IMR-90 (cell line): Measurements from ENCODE around the gene NCKAP5. TPM values are rescaled to one million over a fixed set of nuclear protein-coding genes. Genes with fewer than 3 reads are reported as not detected.

Source experiments
- ATAC-seq: fragments of 200-7000 bp; cut with Tn5 transposase; 2 replicates; pipeline ENCODE4 v1.9.1; 2020; ENCODE audit warnings: low read depth, mild to moderate bottlenecking, moderate library complexity
- BruUV-seq: library from RNA; stranded (reverse); fragments of 400-500 nt; replicated peaks from 2 replicates; lab custom pipeline; 2021; lab: Mats Ljungman, UMichigan
- CTCF ChIA-PET: fragments of 300-600 bp; formaldehyde crosslinking; extraction: SDS; loops from one replicate; lab custom pipeline; 2021; ENCODE audit warnings: antibody characterized with exemption; lab: Yijun Ruan, JAX
- POLR2A ChIA-PET: fragments of 300-600 bp; sonication (Branson Sonifier 250); formaldehyde crosslinking; loops from one replicate; lab custom pipeline; 2022; ENCODE audit warnings: antibody characterized with exemption; ENCODE audit not compliant: unreplicated experiment; lab: Charles Lee
- DNase-seq: peaks from one replicate; pipeline ENCODE4 v3.0.0; 2013
- H2AFZ ChIP-seq: replicated peaks from 2 replicates; pipeline ENCODE3; 2013; ENCODE audit warnings: low read length, mild to moderate bottlenecking; ENCODE audit not compliant: poor library complexity
- H2AK5ac ChIP-seq: 2 replicates; pipeline ENCODE4 v1.6.1; 2013; ENCODE audit warnings: low read depth, low read length, inconsistent platforms
- H2AK9ac ChIP-seq: replicated peaks from 2 replicates; pipeline ENCODE3; 2013; ENCODE audit warnings: mild to moderate bottlenecking, low read depth, low read length, moderate library complexity; ENCODE audit not compliant: poor library complexity
- H2BK120ac ChIP-seq: 2 replicates; pipeline ENCODE4 v1.6.1; 2013; ENCODE audit warnings: low read depth, low read length, inconsistent platforms
- H2BK15ac ChIP-seq: 3 replicates; pipeline ENCODE4 v1.6.1; 2013; ENCODE audit warnings: low read depth, low read length, inconsistent platforms
- H2BK20ac ChIP-seq: 2 replicates; pipeline ENCODE4 v1.6.1; 2013; ENCODE audit warnings: low read depth, mild to moderate bottlenecking, inconsistent platforms, low read length, moderate library complexity
- H2BK5ac ChIP-seq: 2 replicates; pipeline ENCODE4 v1.6.1; 2013; ENCODE audit warnings: mild to moderate bottlenecking, low read depth, low read length, inconsistent platforms; ENCODE audit not compliant: poor library complexity, severe bottlenecking
- H3K14ac ChIP-seq: replicated peaks from 2 replicates; pipeline ENCODE4 v1.6.1; 2013; ENCODE audit warnings: low read depth, low read length, inconsistent platforms
- H3K18ac ChIP-seq: 2 replicates; pipeline ENCODE4 v1.6.1; 2013; ENCODE audit warnings: low read depth, low read length, control low read depth
- H3K23ac ChIP-seq: 2 replicates; pipeline ENCODE4 v1.6.1; 2013; ENCODE audit warnings: low read depth, low read length, inconsistent platforms
- H3K27ac ChIP-seq: 2 replicates; pipeline ENCODE4 v1.5.1; 2013; ENCODE audit warnings: mild to moderate bottlenecking, control low read depth, low read length; ENCODE audit not compliant: insufficient read depth
- H3K27me3 ChIP-seq: 2 replicates; pipeline ENCODE4 v1.6.1; 2013; ENCODE audit warnings: low read length; ENCODE audit not compliant: control insufficient read depth, insufficient read depth
- H3K36me3 ChIP-seq: 2 replicates; pipeline ENCODE4 v1.6.1; 2013; ENCODE audit warnings: low read length, mixed read lengths; ENCODE audit not compliant: control insufficient read depth, insufficient read depth
- H3K4ac ChIP-seq: 2 replicates; pipeline ENCODE4 v1.6.1; 2013; ENCODE audit warnings: low read depth, low read length, inconsistent platforms
- H3K4me1 ChIP-seq: 2 replicates; pipeline ENCODE4 v1.6.1; 2013; ENCODE audit warnings: low read length, mixed read lengths; ENCODE audit not compliant: control insufficient read depth, insufficient read depth
- H3K4me2 ChIP-seq: 2 replicates; pipeline ENCODE4 v1.6.1; 2013; ENCODE audit warnings: low read depth, mild to moderate bottlenecking, control low read depth, low read length, moderate library complexity
- H3K4me3 ChIP-seq: 2 replicates; pipeline ENCODE4 v1.5.1; 2013; ENCODE audit warnings: low read depth, mild to moderate bottlenecking, control low read depth, low read length, moderate library complexity; ENCODE audit not compliant: insufficient read depth
- H3K56ac ChIP-seq: 2 replicates; pipeline ENCODE4 v1.6.1; 2013; ENCODE audit warnings: low read length, inconsistent platforms; ENCODE audit not compliant: insufficient read depth; ENCODE audit errors: extremely low read depth
- H3K79me1 ChIP-seq, 2 experiments: 2 replicates each; pipeline ENCODE4 v1.6.1; 2013; ENCODE audit warnings: low read length in 2 of 2, inconsistent platforms in 1 of 2, low read depth in 1 of 2
- H3K9ac ChIP-seq: 2 replicates; pipeline ENCODE4 v1.6.1; 2013; ENCODE audit warnings: low read depth, low read length, control low read depth
- H3K9me1 ChIP-seq: 2 replicates; pipeline ENCODE4 v1.6.1; 2013; ENCODE audit warnings: low read length, inconsistent platforms; ENCODE audit not compliant: insufficient read depth
- H3K9me3 ChIP-seq: 2 replicates; pipeline ENCODE4 v1.6.1; 2013; ENCODE audit warnings: low read length; ENCODE audit not compliant: control insufficient read depth, insufficient read depth
- H4K20me1 ChIP-seq: 2 replicates; pipeline ENCODE4 v1.6.1; 2013; ENCODE audit warnings: low read length, inconsistent platforms; ENCODE audit not compliant: insufficient read depth
- H4K5ac ChIP-seq: 2 replicates; pipeline ENCODE4 v1.6.1; 2013; ENCODE audit warnings: mild to moderate bottlenecking, low read depth, low read length, control low read depth
- H4K8ac ChIP-seq, 2 experiments: 2 replicates each; pipeline ENCODE4 v1.6.1; 2013; ENCODE audit warnings: low read depth in 2 of 2, low read length in 2 of 2, control low read depth in 1 of 2, inconsistent platforms in 1 of 2
- H4K91ac ChIP-seq: 2 replicates; pipeline ENCODE4 v1.6.1; 2013; ENCODE audit warnings: low read depth, low read length, inconsistent platforms; ENCODE audit not compliant: insufficient read depth
- USF2 ChIP-seq: fragments of 150-350 bp; IDR thresholded peaks from 2 replicates; pipeline ENCODE4 v1.6.1; 2017; ENCODE audit warnings: mild to moderate bottlenecking, antibody characterized with exemption, low read length, low read depth
- WGBS, 2 experiments: methylation state at CpG; one replicate each; pipeline versions ENCODE4 v1.1.5 to v1.1.7; 2013; ENCODE audit warnings: missing lambda C conversion rate in 2 of 2; ENCODE audit not compliant: insufficient read length in 1 of 2; ENCODE audit errors: extremely low coverage in 2 of 2; 5-methylcytosine and 5-hydroxymethylcytosine counted together
- dilution Hi-C: fragments of 300-500 bp; cut with HindIII; formaldehyde crosslinking; loops from one replicate; pipeline ENCODE4 v1.14.3; 2018; ENCODE audit warnings: low sequenced_read_pairs; ENCODE audit not compliant: unreplicated experiment
- in situ Hi-C: fragments of 300-500 bp; cut with MboI; formaldehyde crosslinking; loops from 3 replicates; pipeline ENCODE4 v1.14.3; 2019; ENCODE audit warnings: low sequenced_read_pairs, inconsistent platforms, mixed read lengths
- intact Hi-C: fragments of 100-400 bp; cut with micrococcal nuclease; formaldehyde crosslinking; loops from 2 replicates; pipeline ENCODE4 v1.10.0; 2022
- polyA plus RNA-seq, 3 experiments: library from polyadenylated mRNA; depleted of rRNA; stranded (reverse); fragments of >200 nt; gene quantifications; 2 replicates each; pipeline ENCODE4 v1.2.3, GENCODE V29; 2012; ENCODE audit warnings: low replicate concordance in 1 of 3
- total RNA-seq: library from RNA; depleted of rRNA; stranded (reverse); fragments of >200 nt; gene quantifications from 2 replicates; pipeline ENCODE4 v1.2.3, GENCODE V29; 2012

The NCKAP5 gene
- total and polyA plus RNA-seq, 2 of the 4 experiments (the other 2 are of a cell fraction) = 2.7 to 3.9 TPM

GRCh38 chr2:133331436-133331835 is 236.8 kb downstream of the NCKAP5 start:
- Histone ChIP-seq H3K9me1 (peaks cover 13% of the 10 kb centered on the region), H3K79me1 (peaks cover 0 to 16% of the 10 kb centered on the region in 2 experiments; a peak in 2 of 4 replicates), H2BK15ac (peak overlapping the region; percentile 92; the same call in 2 of the 3 replicates), H2AK5ac (peak overlapping the region; percentile 92), H3K9me3 (no peaks in the 10 kb centered on the region), H2BK5ac (peak overlapping the region; percentile 9), H3K56ac (no peak overlapping the region; the same call in 1 of the 2 replicates), H2BK20ac (peak overlapping the region; percentile 71), H3K36me3 (no peaks in the 10 kb centered on the region), H3K4me1 (peaks cover 17% of the 10 kb centered on the region), H3K9ac (no peak overlapping the region), H3K4ac (peak overlapping the region; percentile 61), H3K23ac (no peak overlapping the region), H4K20me1 (no peaks in the 10 kb centered on the region), H4K8ac (peak overlapping the region in 1 of 2 experiments; percentile 74; a peak in 2 of 4 replicates), H2AFZ (no peak overlapping the region), H3K14ac (0 out of 2 replicates have a peak overlapping the region, but pooled peaks have one; percentile 10), H3K4me2 (no peak overlapping the region), H3K27ac (no peak overlapping the region), H3K18ac (peak overlapping the region; percentile 37; the same call in 1 of the 2 replicates), H4K5ac (no peak overlapping the region), H4K91ac (peak overlapping the region; percentile 69), H3K27me3 (no peaks in the 10 kb centered on the region), H2AK9ac (peak overlapping the region; percentile 5), H3K4me3 (no peak overlapping the region), H2BK120ac (peak overlapping the region; percentile 48; the same call in 1 of the 2 replicates)
- dilution Hi-C loops (no loop called here), intact Hi-C loops (no loop called here), in situ Hi-C loops (no loop called here)
- POLR2A ChIA-PET = no interaction called here
- CTCF ChIA-PET = interaction anchor here (1.2 kb wide), 1 partner anchor 69 kb away, joined by 3 read pairs; no protein-coding TSS in a partner anchor
- no peak for TF ChIP-seq USF2
- WGBS, 2 experiments = 100% methylated on average over 3 of the region's 6 CpGs; no CpG with 5 or more reads in 1 of the 2 experiments
- no TSS peak for BruUV-seq
- ATAC-seq (no peak), DNase-seq (no peak)
